Stomach (tissue), 9 donors: ENCODE data around the gene PSMD9. TPM values are rescaled to one million over a fixed set of nuclear protein-coding genes. Genes with fewer than 3 reads are reported as not detected.

ENCODE experiments used
- DNase-seq, 2 donors: peaks; one replicate each; pipeline versions ENCODE4 v3.0.0 to v3.0.0-alpha.2; 2013 to 2019
- H3K27ac ChIP-seq, 5 donors: fragments of 200-600 bp in 4 of 5; sonication (generic) in 4 of 5; one replicate each; pipeline ENCODE4 v1.5.1; 2013 to 2019; ENCODE audit warnings: mild to moderate bottlenecking in 1 of 5, moderate library complexity in 1 of 5
- H3K27me3 ChIP-seq, 3 donors: fragments of 200-600 bp; sonication (generic); one replicate each; pipeline ENCODE4 v1.5.1; 2017 to 2019; ENCODE audit warnings: mixed run types in 1 of 3
- H3K36me3 ChIP-seq, 4 donors: fragments of 200-600 bp; sonication (generic); 1 replicate in 3 of 4; 2 replicates in 1 of 4; pipeline ENCODE4 v1.5.1; 2016 to 2019
- H3K4me1 ChIP-seq, 4 donors: fragments of 200-600 bp; sonication (generic); one replicate each; pipeline ENCODE4 v1.5.1; 2016 to 2019
- H3K4me3 ChIP-seq, 4 donors: fragments of 200-600 bp; sonication (generic) in 3 of 4; one replicate each; pipeline ENCODE4 v1.5.1; 2016 to 2019; ENCODE audit warnings: mild to moderate bottlenecking in 1 of 4
- H3K9me3 ChIP-seq, 4 donors: fragments of 200-600 bp; sonication (generic); one replicate each; pipeline ENCODE4 v1.5.1; 2016 to 2019
- EP300 ChIP-seq: sonication (generic); formaldehyde crosslinking; IDR thresholded peaks from one replicate; pipeline ENCODE4 v1.6.1; 2017; ENCODE audit warnings: antibody characterized with exemption
- POLR2A ChIP-seq, 4 donors: fragments of 450-650 bp; IDR thresholded peaks; one replicate each; pipeline ENCODE4 v1.6.1; 2016; ENCODE audit warnings: antibody characterized with exemption in 4 of 4, control low read depth in 2 of 4, mild to moderate bottlenecking in 1 of 4, moderate library complexity in 1 of 4
- POLR2AphosphoS5 ChIP-seq, 3 donors: sonication (generic); formaldehyde crosslinking; IDR thresholded peaks; one replicate each; pipeline ENCODE4 v1.6.1; 2016; ENCODE audit warnings: antibody characterized with exemption in 3 of 3
- WGBS, 5 donors: extraction: QIAGEN DNeasy Blood & Tissue Kit in 3 of 5; methylation state at CpG; one replicate each; pipeline versions ENCODE4 v1.1.5 to v1.1.7; 2013 to 2018; 5-methylcytosine and 5-hydroxymethylcytosine counted together
- intact Hi-C: fragments of 100-400 bp; cut with DNase I; formaldehyde crosslinking; loops from one replicate; pipeline ENCODE4 v1.15.1; 2023; ENCODE audit warnings: low total_unique reads
- polyA plus RNA-seq, 3 donors: library from polyadenylated mRNA; stranded (reverse); fragments of 200-250 nt; gene quantifications; one replicate each; pipeline ENCODE4 v1.2.3, GENCODE V29; 2013
- total RNA-seq, 5 donors: library from RNA; depleted of rRNA; stranded (reverse); fragments of >200 nt; gene quantifications; one replicate each; pipeline versions ENCODE4 v1.1.0 to v1.2.3, GENCODE V29; 2014 to 2016
- TF ChIP-seq, protein P1 (sequence below), 7 experiments: fragments of 450-650 bp in 4 of 7; fragments of 200-600 bp in 3 of 7; sonication (generic) in 3 of 7; IDR thresholded peaks; one replicate each; pipeline ENCODE4 v1.5.1; 2016 to 2019; ENCODE audit warnings: antibody characterized with exemption in 7 of 7, control low read depth in 2 of 7, mild to moderate bottlenecking in 1 of 7
- donor health status: healthy with polysubstance abuse.
- donor health status: Bipolar disorder and iron deficiency.
- donor health status: healthy.

The PSMD9 gene
- total and polyA plus RNA-seq, 8 donors: 2.9 to 97.3 (median 30.6) TPM

DNA sequence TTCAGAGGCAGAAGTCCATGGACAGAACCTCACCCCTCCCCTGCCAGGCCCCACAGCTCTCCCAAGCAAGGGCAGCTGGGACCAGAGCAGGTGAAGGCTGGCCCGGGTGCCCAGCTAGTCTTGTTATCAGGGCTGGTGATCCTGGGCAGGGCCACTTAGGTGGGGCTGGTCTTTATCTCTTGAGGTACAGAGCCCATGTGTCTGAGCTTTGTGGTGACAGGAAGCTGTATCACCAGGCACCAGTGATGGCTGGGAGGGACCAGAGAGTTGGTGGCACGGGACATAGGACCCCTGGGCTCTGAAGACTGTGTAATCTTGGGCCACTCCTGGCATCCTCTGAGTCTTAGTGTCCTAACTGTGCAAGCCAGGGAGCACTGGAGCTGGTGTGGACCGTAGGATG lies 17.1 kb upstream of the PSMD9 start:
- H3K36me3 ChIP-seq: no peaks in the 10 kb centered on the region
- DNase-seq: peak in 1 of 2 donors; percentile 11
- H3K27ac ChIP-seq: peak overlapping the region in 1 of 5 donors; percentile 78
- H3K4me1 ChIP-seq: peaks cover 0 to 14% (median 9%) of the 10 kb centered on the region in 4 donors
- H3K27me3 ChIP-seq: no peaks in the 10 kb centered on the region
- no peaks in the 10 kb centered on the region for H3K9me3 ChIP-seq
- intact Hi-C loops: no loop called here
- no peak overlapping the region for H3K4me3 ChIP-seq
- WGBS, 5 donors: 51 to 73% (median 56%) methylated on average over 2 to 3 of the region's 3 CpGs
- no peak for TF ChIP-seq EP300
- no peak for TF ChIP-seq POLR2AphosphoS5 (IDR thresholded peaks at IDR 0.05)
- TF ChIP-seq, protein P1, sequence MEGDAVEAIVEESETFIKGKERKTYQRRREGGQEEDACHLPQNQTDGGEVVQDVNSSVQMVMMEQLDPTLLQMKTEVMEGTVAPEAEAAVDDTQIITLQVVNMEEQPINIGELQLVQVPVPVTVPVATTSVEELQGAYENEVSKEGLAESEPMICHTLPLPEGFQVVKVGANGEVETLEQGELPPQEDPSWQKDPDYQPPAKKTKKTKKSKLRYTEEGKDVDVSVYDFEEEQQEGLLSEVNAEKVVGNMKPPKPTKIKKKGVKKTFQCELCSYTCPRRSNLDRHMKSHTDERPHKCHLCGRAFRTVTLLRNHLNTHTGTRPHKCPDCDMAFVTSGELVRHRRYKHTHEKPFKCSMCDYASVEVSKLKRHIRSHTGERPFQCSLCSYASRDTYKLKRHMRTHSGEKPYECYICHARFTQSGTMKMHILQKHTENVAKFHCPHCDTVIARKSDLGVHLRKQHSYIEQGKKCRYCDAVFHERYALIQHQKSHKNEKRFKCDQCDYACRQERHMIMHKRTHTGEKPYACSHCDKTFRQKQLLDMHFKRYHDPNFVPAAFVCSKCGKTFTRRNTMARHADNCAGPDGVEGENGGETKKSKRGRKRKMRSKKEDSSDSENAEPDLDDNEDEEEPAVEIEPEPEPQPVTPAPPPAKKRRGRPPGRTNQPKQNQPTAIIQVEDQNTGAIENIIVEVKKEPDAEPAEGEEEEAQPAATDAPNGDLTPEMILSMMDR (IDR thresholded peaks at IDR 0.05): no peak
- TF ChIP-seq POLR2A (IDR thresholded peaks at IDR 0.05): no peak

DNA sequence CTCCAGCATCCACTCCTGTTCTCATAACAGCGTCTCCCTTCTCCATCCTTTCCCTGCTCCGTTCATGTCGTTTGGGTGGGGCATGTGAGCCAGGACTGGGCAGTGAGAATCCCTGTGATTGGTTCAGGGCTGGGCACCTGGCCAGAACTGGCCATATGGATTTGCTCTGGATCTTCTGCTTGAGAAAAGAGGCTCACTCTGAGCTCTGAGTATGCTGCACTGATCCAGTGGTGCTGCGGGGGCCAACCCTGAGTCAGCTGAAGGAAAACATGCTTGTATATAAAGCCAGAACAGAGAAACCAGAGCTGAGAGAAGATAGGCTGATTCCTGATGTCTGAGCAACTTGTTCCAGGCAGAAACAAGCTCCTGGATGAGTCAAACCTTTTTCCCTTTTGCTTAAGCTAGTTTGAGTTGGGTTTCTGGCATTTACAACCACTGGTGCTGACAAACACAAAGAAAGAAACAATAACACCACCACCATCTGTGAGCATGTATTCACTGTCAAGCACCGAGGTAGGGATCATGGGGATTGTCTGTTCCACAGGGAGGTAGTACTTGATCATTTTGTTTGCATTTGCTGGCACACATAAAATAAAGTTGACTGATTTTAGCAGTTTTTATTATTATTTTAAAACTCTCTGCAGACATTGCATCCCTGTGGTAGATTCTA lies 15.9 kb upstream of the PSMD9 start:
- Histone ChIP-seq H3K27ac (peak overlapping the region in 4 of 5 donors; percentile 53 to 78 (median 60)), H3K9me3 (no peaks in the 10 kb centered on the region), H3K4me3 (no peak overlapping the region), H3K36me3 (no peaks in the 10 kb centered on the region), H3K4me1 (peaks cover 0 to 14% (median 9%) of the 10 kb centered on the region in 4 donors), H3K27me3 (no peaks in the 10 kb centered on the region)
- intact Hi-C loops: no loop called here
- 32 to 45% (median 44%) methylated on average over 5 of the region's 5 CpGs for WGBS, 5 donors
- peak in 1 of 3 donors; percentile 53 for TF ChIP-seq POLR2AphosphoS5 (IDR thresholded peaks at IDR 0.05)
- TF ChIP-seq, protein P1 (IDR thresholded peaks at IDR 0.05): no peak
- DNase-seq: peak; percentile 42 to 95

DNA sequence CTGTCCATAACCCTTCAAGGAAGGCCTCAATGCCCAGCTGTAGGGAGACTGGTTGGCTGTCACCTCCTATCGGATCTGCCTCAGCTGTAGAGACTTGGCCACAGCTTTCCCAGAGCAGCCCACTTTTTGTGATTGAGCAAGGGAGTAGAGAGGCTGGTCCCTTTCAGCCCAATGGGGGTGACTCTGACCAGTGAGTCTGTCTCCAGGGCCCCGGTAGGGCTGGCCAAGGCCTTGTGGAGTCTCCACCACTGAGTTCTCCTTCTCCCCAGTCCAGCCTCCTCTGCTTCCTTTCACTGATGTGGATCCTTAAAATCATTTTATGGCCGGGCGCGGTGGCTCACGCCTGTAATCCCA lies 15.4 kb upstream of the PSMD9 start:
- Histone ChIP-seq H3K27ac (peak overlapping the region in 4 of 5 donors; percentile 53 to 78 (median 60)), H3K9me3 (no peaks in the 10 kb centered on the region), H3K36me3 (no peaks in the 10 kb centered on the region), H3K4me1 (peaks cover 0 to 14% (median 9%) of the 10 kb centered on the region in 4 donors), H3K4me3 (no peak overlapping the region), H3K27me3 (no peaks in the 10 kb centered on the region)
- TF ChIP-seq POLR2A (IDR thresholded peaks at IDR 0.05) (no peak), POLR2AphosphoS5 (IDR thresholded peaks at IDR 0.05) (no peak), EP300 (no peak)
- TF ChIP-seq, protein P1 (IDR thresholded peaks at IDR 0.05): no peak
- WGBS, 5 donors: 89 to 94% (median 92%) methylated on average over 6 of the region's 6 CpGs
- intact Hi-C loops: no loop called here
- peak in 1 of 2 donors; percentile 16 for DNase-seq

DNA sequence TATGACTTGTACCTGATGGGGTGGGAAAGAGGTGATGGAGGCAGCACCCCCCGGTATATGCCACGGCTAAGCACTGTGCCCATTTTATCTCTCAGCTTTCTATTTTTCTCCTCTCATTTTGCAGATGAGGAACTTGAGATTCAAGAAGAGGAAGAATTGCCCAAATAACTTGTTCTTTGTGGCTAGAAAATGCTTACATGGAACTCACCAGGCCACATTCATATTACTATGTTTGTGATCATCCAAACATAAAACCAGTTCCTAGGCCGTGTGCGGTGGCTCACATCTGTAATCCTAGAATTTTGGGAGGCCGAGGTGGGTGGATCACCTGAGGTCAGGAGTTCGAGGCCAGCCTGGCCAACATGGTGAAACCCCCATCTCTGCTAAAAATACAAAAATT lies 14.5 kb upstream of the PSMD9 start:
- 81 to 95% (median 92%) methylated on average over 6 of the region's 6 CpGs for WGBS, 5 donors
- H3K27ac ChIP-seq: peak overlapping the region in 2 of 5 donors; percentile 53 to 78

More for the DNA sequence above, 14.5 kb upstream of the PSMD9 start:
- DNase-seq: no peak
- intact Hi-C loops: no loop called here
- Histone ChIP-seq H3K36me3 (no peaks in the 10 kb centered on the region), H3K4me1 (peaks cover 0 to 14% (median 9%) of the 10 kb centered on the region in 4 donors), H3K9me3 (no peaks in the 10 kb centered on the region), H3K4me3 (no peak overlapping the region), H3K27me3 (no peaks in the 10 kb centered on the region)
- TF ChIP-seq POLR2A (IDR thresholded peaks at IDR 0.05): no peak
- TF ChIP-seq EP300: no peak
- TF ChIP-seq, protein P1 (IDR thresholded peaks at IDR 0.05): no peak
- TF ChIP-seq POLR2AphosphoS5 (IDR thresholded peaks at IDR 0.05): no peak
